Endothelial cell (in vitro differentiated cells): ENCODE data around the gene GMFB. TPM values are rescaled to one million over a fixed set of nuclear protein-coding genes. Genes with fewer than 3 reads are reported as not detected.

ENCODE experiments used
- DNase-seq: peaks from one replicate; pipeline ENCODE4 v3.0.0; 2021; ENCODE audit warnings: low spot score
- H3K27ac Mint-ChIP-seq: one replicate; pipeline ENCODE4 v1.8.0; 2021; ENCODE audit warnings: mixed read lengths, inconsistent platforms; ENCODE audit not compliant: unreplicated experiment
- H3K27me3 Mint-ChIP-seq: one replicate; pipeline ENCODE4 v1.8.0; 2021; ENCODE audit warnings: mild to moderate bottlenecking, moderate library complexity, mixed read lengths, inconsistent platforms; ENCODE audit not compliant: unreplicated experiment
- H3K36me3 Mint-ChIP-seq: one replicate; pipeline ENCODE4 v1.8.0; 2021; ENCODE audit warnings: mild to moderate bottlenecking, low read depth, mixed read lengths, inconsistent platforms; ENCODE audit not compliant: unreplicated experiment
- H3K4me1 Mint-ChIP-seq: one replicate; pipeline ENCODE4 v1.8.0; 2021; ENCODE audit warnings: mild to moderate bottlenecking, mixed read lengths, inconsistent platforms; ENCODE audit not compliant: unreplicated experiment
- H3K4me3 Mint-ChIP-seq: one replicate; pipeline ENCODE4 v1.8.0; 2021; ENCODE audit warnings: mild to moderate bottlenecking, mixed read lengths, inconsistent platforms; ENCODE audit not compliant: unreplicated experiment
- H3K9me3 Mint-ChIP-seq: one replicate; pipeline ENCODE4 v1.8.0; 2021; ENCODE audit warnings: mixed read lengths, inconsistent platforms; ENCODE audit not compliant: unreplicated experiment
- total RNA-seq: library from RNA; stranded (reverse); fragmentation: NEBNext Ultra II Directional; extraction: Animal tissue kit (Norgen Biotek cat#: 25700); gene quantifications from one replicate; pipeline ENCODE4 v1.2.1, GENCODE V29; 2021; ENCODE audit not compliant: unreplicated experiment
- TF ChIP-seq, protein P1 (sequence below): fragments of 200-600 bp; sonication (generic); IDR thresholded peaks from one replicate; pipeline ENCODE4 v1.5.0; 2021; ENCODE audit warnings: antibody characterized with exemption; ENCODE audit not compliant: unreplicated experiment

Gene GMFB
- total RNA-seq, 1 donor from 2014 or later = 86.2 TPM

DNA sequence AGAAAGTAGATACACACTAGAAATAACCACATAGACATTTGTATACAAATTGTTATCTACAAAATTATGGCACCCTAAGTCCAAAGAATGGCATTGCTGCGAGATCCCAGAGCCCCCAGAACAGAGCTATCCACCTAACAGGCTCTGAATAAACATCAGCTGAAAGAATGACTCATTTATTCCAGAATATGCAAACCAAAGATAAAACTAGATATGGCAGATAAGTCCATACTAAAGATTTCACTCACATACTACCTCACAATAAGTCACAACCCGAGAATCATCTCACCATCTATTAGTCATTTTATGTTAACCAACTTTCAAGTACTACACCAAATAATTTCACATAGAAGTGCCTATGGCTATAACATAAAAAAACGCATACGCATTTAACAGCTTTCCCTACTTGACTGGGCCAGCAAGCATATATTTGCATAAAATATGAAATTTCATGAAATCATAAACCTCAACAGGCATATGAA is 53.2 kb downstream of the GMFB start:
- TF ChIP-seq, protein P1, sequence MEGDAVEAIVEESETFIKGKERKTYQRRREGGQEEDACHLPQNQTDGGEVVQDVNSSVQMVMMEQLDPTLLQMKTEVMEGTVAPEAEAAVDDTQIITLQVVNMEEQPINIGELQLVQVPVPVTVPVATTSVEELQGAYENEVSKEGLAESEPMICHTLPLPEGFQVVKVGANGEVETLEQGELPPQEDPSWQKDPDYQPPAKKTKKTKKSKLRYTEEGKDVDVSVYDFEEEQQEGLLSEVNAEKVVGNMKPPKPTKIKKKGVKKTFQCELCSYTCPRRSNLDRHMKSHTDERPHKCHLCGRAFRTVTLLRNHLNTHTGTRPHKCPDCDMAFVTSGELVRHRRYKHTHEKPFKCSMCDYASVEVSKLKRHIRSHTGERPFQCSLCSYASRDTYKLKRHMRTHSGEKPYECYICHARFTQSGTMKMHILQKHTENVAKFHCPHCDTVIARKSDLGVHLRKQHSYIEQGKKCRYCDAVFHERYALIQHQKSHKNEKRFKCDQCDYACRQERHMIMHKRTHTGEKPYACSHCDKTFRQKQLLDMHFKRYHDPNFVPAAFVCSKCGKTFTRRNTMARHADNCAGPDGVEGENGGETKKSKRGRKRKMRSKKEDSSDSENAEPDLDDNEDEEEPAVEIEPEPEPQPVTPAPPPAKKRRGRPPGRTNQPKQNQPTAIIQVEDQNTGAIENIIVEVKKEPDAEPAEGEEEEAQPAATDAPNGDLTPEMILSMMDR = no peak
- H3K36me3 Mint-ChIP-seq = peaks cover 2% of the 10 kb centered on the region
- DNase-seq = no peak
- peaks cover 25% of the 10 kb centered on the region for H3K4me1 Mint-ChIP-seq
- peaks cover 2% of the 10 kb centered on the region for H3K27me3 Mint-ChIP-seq
- H3K27ac Mint-ChIP-seq = no peak overlapping the region
- no peaks in the 10 kb centered on the region for H3K9me3 Mint-ChIP-seq
- H3K4me3 Mint-ChIP-seq = no peak overlapping the region

DNA sequence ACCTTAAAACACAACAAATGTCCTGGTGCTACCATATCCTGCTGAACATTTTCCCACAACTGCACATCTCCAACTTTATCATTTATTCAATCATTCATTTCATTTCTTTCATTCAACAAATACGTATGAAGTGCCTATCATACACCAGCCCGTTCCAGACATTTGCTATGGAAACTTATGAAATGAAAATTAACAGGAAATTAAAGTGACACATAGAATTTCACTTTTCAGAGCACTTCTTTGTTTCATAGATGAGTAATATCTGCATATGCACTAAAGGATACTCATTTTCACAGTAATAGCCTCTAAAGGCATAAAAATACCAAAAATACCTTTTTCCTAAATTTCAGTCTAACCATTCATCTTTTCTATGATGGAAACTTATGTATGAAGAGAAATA is 60.3 kb downstream of the GMFB start:
- Mint-ChIP-seq H3K9me3 (no peaks in the 10 kb centered on the region), H3K36me3 (peaks cover 15% of the 10 kb centered on the region), H3K27me3 (no peaks in the 10 kb centered on the region), H3K4me1 (no peaks in the 10 kb centered on the region), H3K4me3 (no peak overlapping the region), H3K27ac (no peak overlapping the region)
- DNase-seq = no peak
- TF ChIP-seq, protein P1 = no peak

DNA sequence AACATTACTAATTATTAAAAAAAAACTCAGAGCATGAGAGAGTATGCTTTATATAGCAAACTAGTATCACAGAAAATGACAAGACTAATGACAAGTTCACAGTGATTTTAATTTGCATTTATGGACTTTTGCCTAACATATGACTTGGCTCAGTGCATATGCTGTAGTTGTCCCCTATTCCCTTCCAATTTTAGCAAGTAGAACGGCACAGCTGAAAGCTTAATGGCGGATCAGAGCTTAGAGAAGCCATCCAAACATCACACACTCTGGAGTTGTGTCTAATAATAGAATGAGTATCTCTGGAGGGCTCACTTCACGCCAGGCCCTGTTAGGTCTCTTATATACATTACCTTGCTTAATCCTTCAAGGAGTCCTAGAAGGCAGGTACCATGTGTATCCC is 60.9 kb downstream of the GMFB start:
- Mint-ChIP-seq H3K27me3 (no peaks in the 10 kb centered on the region), H3K9me3 (no peaks in the 10 kb centered on the region), H3K27ac (no peak overlapping the region), H3K36me3 (peaks cover 15% of the 10 kb centered on the region), H3K4me1 (no peaks in the 10 kb centered on the region), H3K4me3 (no peak overlapping the region)
- TF ChIP-seq, protein P1 = no peak
- no peak for DNase-seq

DNA sequence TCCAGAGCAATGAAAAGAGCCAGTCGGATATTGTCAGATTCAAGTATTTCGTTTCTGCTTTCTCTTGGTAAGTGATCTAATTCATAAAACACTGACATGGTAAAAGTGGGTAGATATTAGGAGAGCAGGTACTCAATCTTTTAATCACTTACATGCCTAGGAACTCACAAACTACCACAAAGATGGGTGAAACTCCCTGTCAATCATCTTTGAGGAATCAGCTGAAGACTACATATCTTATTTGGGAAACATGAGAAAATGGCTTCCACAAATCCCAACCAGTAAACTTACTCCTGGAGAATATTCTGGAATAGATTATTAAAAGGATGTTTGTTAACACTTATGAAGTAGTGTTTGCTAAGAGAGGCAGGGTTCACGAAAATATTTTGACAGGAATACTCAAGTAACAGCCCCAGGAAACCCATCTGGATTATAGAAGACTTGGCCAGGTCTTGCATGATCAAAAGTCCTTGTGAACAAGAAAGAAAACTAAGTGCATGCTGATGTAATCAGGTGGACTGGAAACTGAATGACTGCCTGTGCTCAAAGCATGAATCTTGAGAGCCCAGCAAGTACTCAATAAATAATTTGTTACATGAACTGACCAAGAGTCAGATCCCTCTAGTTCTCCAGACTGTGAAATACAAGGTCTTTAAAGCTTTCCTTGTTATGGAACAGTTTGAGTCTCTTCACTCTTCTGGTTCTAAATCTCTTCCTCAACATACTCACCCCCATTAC is 63.1 kb downstream of the GMFB start:
- Mint-ChIP-seq H3K4me3 (no peak overlapping the region), H3K27ac (peak overlapping the region; percentile 10), H3K9me3 (no peaks in the 10 kb centered on the region), H3K27me3 (no peaks in the 10 kb centered on the region), H3K4me1 (peaks cover under 1% of the 10 kb centered on the region), H3K36me3 (peaks cover 14% of the 10 kb centered on the region)
- no peak for DNase-seq
- TF ChIP-seq, protein P1 = no peak

DNA sequence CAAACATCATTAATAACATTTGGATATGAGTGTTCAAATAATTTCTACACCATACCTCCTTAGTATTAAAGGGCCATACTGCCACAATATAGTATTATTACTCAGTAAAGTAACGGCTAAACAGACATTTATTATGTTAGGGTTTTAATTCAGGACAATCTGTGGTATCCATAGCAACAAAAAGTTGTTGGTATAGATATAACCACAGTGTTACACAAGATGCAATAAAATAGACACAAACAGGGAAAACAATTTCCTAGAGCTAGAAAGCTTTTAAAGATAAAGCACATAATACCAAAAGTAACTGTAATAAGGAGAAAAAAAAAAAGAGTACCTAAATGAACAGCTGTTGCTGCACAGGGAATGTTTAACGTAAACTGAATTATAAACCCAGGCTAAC is 63.7 kb downstream of the GMFB start:
- peaks cover 8% of the 10 kb centered on the region for H3K36me3 Mint-ChIP-seq
- no peaks in the 10 kb centered on the region for H3K9me3 Mint-ChIP-seq
- no peaks in the 10 kb centered on the region for H3K27me3 Mint-ChIP-seq
- H3K27ac Mint-ChIP-seq = no peak overlapping the region
- DNase-seq = no peak
- H3K4me3 Mint-ChIP-seq = no peak overlapping the region
- H3K4me1 Mint-ChIP-seq = peaks cover 4% of the 10 kb centered on the region
- TF ChIP-seq, protein P1 = no peak
